Left ventricle myocardium inferior (tissue), 1 donor: Measurements from ENCODE around the gene ZNF793. TPM values are rescaled to one million over a fixed set of nuclear protein-coding genes. Genes with fewer than 3 reads are reported as not detected.

Experiments used
- DNase-seq: peaks from one replicate; pipeline ENCODE4 v3.0.0-alpha.2; 2020
- H3K27ac ChIP-seq: fragments of 200-600 bp; replicated peaks from 2 replicates; pipeline ENCODE4 v1.8.0; 2021
- H3K27me3 ChIP-seq: fragments of 200-600 bp; 2 replicates; pipeline ENCODE4 v1.8.0; 2021; ENCODE audit warnings: low read depth
- H3K36me3 ChIP-seq: fragments of 200-600 bp; 2 replicates; pipeline ENCODE4 v1.8.0; 2021
- H3K4me1 ChIP-seq: fragments of 200-600 bp; 2 replicates; pipeline ENCODE4 v1.8.0; 2021
- H3K4me3 ChIP-seq: fragments of 200-600 bp; 2 replicates; pipeline ENCODE4 v1.8.0; 2021; ENCODE audit warnings: mild to moderate bottlenecking, moderate library complexity
- H3K9me3 ChIP-seq: fragments of 200-600 bp; replicated peaks from 2 replicates; pipeline ENCODE4 v1.8.0; 2021
- CTCF ChIP-seq: fragments of 200-600 bp; IDR thresholded peaks from 2 replicates; pipeline ENCODE4 v1.8.0; 2021; ENCODE audit warnings: antibody characterized with exemption, mild to moderate bottlenecking, borderline replicate concordance
- intact Hi-C: fragments of 100-400 bp; cut with micrococcal nuclease; formaldehyde crosslinking; loops from one replicate; pipeline ENCODE4 v1.11.0; 2022
- total RNA-seq: library from RNA; stranded (reverse); fragmentation: NEBNext Ultra II Directional; extraction: Animal tissue kit (Norgen Biotek cat#: 25700); gene quantifications from one replicate; pipeline ENCODE4 v1.2.1, GENCODE V29; 2021
- donor health status: DM: no; HTN: yes; CAD: no; lungs with severe emphysema.

ZNF793 gene
- total RNA-seq, 1 donor from 2014 or later, result 7.1 TPM

- H3K4me3 ChIP-seq, result no peak overlapping the region
- no peak for DNase-seq
- H3K4me1 ChIP-seq, result no peaks in the 10 kb centered on the region
- no peak overlapping the region for H3K27ac ChIP-seq
- peaks cover 95% of the 10 kb centered on the region for H3K36me3 ChIP-seq
- no peaks in the 10 kb centered on the region for H3K27me3 ChIP-seq
- intact Hi-C loops, result no loop called here
- peaks cover 57% of the 10 kb centered on the region for H3K9me3 ChIP-seq
- TF ChIP-seq CTCF, result no peak
These were observed 13.2 kb downstream of the ZNF793 start for GRCh38 chr19:37519890-37520289.

GRCh38 chr19:37537391-37537947 lies 30.7 kb downstream of the ZNF793 start:
- Histone ChIP-seq H3K27me3 (no peaks in the 10 kb centered on the region), H3K9me3 (no peaks in the 10 kb centered on the region), H3K4me3 (no peak overlapping the region), H3K27ac (no peak overlapping the region), H3K36me3 (peaks cover 74% of the 10 kb centered on the region), H3K4me1 (no peaks in the 10 kb centered on the region)
- intact Hi-C loops, result no loop called here
- TF ChIP-seq CTCF, result no peak
- DNase-seq, result no peak

- intact Hi-C loops, result no loop called here
- no peaks in the 10 kb centered on the region for H3K4me1 ChIP-seq
- peak overlapping the region; percentile 68 for H3K27ac ChIP-seq
- DNase-seq, result peak; percentile 50
- peaks cover 71% of the 10 kb centered on the region for H3K36me3 ChIP-seq
- no peaks in the 10 kb centered on the region for H3K27me3 ChIP-seq
- no peaks in the 10 kb centered on the region for H3K9me3 ChIP-seq
- peak overlapping the region; percentile 72 for H3K4me3 ChIP-seq
- TF ChIP-seq CTCF, result peak; percentile 47
These were observed 44.6 kb downstream of the ZNF793 start for GRCh38 chr19:37551129-37551993.

DNA sequence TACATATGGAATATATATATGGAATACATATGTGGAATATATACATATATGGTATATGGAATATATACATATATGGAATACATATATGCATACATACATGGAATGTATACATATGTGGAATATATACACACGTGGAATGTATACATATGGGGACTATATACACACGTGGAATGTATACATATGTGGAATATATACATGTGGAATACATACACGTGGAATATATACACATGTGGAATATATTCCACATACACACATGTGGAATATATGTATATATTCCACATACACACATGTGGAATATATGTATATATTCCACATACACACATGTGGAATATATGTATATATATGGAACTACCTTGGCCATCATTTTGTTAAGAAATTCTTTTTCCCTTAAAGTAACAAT lies 56.8 kb downstream of the ZNF793 start:
- Histone ChIP-seq H3K4me3 (no peak overlapping the region), H3K27me3 (no peaks in the 10 kb centered on the region), H3K9me3 (no peaks in the 10 kb centered on the region), H3K4me1 (no peaks in the 10 kb centered on the region), H3K27ac (no peak overlapping the region), H3K36me3 (peaks cover 100% of the 10 kb centered on the region)
- DNase-seq, result no peak
- intact Hi-C loops, result no loop called here
- TF ChIP-seq CTCF, result no peak

GRCh38 chr19:37564624-37565369 lies 58.1 kb downstream of the ZNF793 start:
- Histone ChIP-seq H3K36me3 (peaks cover 100% of the 10 kb centered on the region), H3K9me3 (no peaks in the 10 kb centered on the region), H3K27ac (no peak overlapping the region), H3K4me1 (no peaks in the 10 kb centered on the region), H3K27me3 (no peaks in the 10 kb centered on the region), H3K4me3 (no peak overlapping the region)
- no peak for TF ChIP-seq CTCF
- DNase-seq, result no peak
- intact Hi-C loops, result no loop called here
